Measurements from ENCODE around the gene PLCL1.

The PLCL1 gene

DNA sequence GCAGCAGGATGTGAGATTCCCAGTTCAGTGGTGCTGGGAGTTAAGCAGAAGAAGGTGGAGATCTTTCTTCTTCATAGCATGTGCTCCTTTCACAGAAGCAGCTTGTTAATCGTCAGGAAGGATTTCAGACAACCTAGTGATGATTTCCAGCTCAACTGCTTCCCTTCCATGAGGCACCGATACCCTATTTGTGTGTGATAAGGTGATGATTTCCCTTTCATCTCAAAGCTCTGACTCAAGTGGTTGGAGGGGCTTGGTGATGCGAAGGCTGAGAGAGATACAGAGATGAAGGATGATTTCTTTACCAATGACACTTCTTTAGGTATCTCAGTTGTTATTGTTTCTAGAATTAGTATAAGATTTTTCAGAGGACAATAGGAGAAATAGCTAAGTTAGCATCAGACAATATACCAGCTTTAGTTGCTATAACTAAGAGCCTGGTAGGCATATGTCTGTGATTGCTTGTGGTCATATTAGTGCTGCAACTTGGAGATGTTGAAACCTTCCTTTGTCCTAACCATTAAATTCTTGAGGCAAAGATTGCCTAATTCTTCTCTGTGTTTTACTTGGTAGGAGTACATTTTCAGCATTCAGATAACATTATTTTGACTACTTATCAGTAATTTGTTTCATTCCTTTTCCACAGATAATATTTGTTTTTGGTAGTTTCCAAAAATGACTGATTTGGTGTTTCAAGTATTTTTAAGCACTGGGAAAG lies 111.3 kb downstream of the PLCL1 start:
- H3K27me3 ChIP-seq (replicated peaks): no peaks in the 10 kb centered on the region
- TF ChIP-seq CTCF (IDR thresholded peaks at IDR 0.05; ENCODE audit: low read depth, low read length, missing control alignments): no peak
- DNase-seq: peak; percentile 34
- H3K4me3 ChIP-seq (ENCODE audit: low read depth, low read length): no peak overlapping the region
- H3K36me3 ChIP-seq (replicated peaks): no peaks in the 10 kb centered on the region
- in situ Hi-C loops (cut with HindIII; ENCODE audit: low pct_ligation_motif_present, low sequenced_read_pairs): no loop called here
- H3K27ac ChIP-seq: no peak overlapping the region

- Histone ChIP-seq H3K36me3 (replicated peaks) (no peaks in the 10 kb centered on the region), H3K4me3 (ENCODE audit: low read depth, low read length) (no peak overlapping the region), H3K27me3 (replicated peaks) (no peaks in the 10 kb centered on the region), H3K27ac (no peak overlapping the region)
- DNase-seq: no peak
- in situ Hi-C loops (cut with HindIII; ENCODE audit: low pct_ligation_motif_present, low sequenced_read_pairs): no loop called here
- TF ChIP-seq CTCF (IDR thresholded peaks at IDR 0.05; ENCODE audit: low read depth, low read length, missing control alignments): no peak
These were observed 115.1 kb downstream of the PLCL1 start for GRCh38 chr2:197919487-197919886.

DNA sequence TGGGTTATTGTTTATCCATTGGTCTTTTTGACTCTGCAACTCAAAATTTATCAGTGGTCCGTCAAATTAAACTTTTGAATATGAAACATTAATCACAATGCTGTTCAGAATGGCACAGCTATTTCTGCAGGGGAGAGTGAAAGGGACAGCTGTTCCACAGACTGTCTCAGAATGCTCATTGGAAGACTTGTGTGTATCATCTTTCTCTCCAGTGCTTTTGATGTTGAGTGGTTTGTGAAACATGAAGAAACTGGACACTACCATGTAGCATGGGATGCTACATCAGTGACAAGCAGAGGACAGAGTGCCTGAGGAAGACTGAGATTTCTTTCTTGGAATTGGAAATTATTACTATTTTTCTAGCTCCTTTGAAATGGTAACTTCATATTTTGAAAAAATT lies 115.7 kb downstream of the PLCL1 start:
- H3K4me3 ChIP-seq (ENCODE audit: low read depth, low read length): no peak overlapping the region
- H3K27me3 ChIP-seq (replicated peaks): no peaks in the 10 kb centered on the region
- in situ Hi-C loops (cut with HindIII; ENCODE audit: low pct_ligation_motif_present, low sequenced_read_pairs): no loop called here
- H3K27ac ChIP-seq: no peak overlapping the region
- no peak for TF ChIP-seq CTCF (IDR thresholded peaks at IDR 0.05; ENCODE audit: low read depth, low read length, missing control alignments)
- no peak for DNase-seq
- no peaks in the 10 kb centered on the region for H3K36me3 ChIP-seq (replicated peaks)

DNA sequence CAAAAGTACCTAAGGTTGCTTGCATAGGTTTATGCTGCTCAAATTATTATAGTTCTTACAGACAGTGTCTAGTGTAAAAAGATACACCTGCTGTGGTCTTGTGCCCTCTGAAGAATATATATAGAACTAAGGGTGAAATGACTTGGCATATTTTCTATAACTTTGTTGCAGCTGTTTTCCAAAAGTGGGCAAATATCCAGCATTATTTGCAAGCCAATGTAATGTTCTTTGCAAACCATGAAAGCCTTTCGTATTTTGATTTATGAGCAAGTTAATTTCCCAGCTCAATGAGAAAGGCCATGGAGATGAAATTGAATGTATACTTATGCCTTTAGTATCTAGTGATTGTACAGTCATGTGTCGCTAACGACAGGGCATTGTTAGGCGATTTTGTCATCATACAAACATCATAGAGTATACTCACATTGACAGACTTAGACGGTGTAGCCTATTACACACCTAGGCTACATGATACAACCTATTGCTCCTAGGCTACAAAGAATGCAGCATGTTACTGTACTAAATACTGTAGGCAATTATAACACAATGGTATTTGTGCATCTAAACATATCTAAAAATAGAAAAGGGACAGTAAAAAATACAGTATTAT lies 116.3 kb downstream of the PLCL1 start:
- no peak for DNase-seq
- no peaks in the 10 kb centered on the region for H3K27me3 ChIP-seq (replicated peaks)
- no peaks in the 10 kb centered on the region for H3K36me3 ChIP-seq (replicated peaks)
- TF ChIP-seq CTCF (IDR thresholded peaks at IDR 0.05; ENCODE audit: low read depth, low read length, missing control alignments): no peak
- H3K27ac ChIP-seq: no peak overlapping the region
- in situ Hi-C loops (cut with HindIII; ENCODE audit: low pct_ligation_motif_present, low sequenced_read_pairs): no loop called here
- no peak overlapping the region for H3K4me3 ChIP-seq (ENCODE audit: low read depth, low read length)

- H3K27me3 ChIP-seq (replicated peaks): no peaks in the 10 kb centered on the region
- no peak overlapping the region for H3K4me3 ChIP-seq (ENCODE audit: low read depth, low read length)
- H3K36me3 ChIP-seq (replicated peaks): no peaks in the 10 kb centered on the region
- no peak for TF ChIP-seq CTCF (IDR thresholded peaks at IDR 0.05; ENCODE audit: low read depth, low read length, missing control alignments)
- in situ Hi-C loops (cut with HindIII; ENCODE audit: low pct_ligation_motif_present, low sequenced_read_pairs): no loop called here
- H3K27ac ChIP-seq: no peak overlapping the region
- DNase-seq: no peak
These were observed 120.1 kb downstream of the PLCL1 start for GRCh38 chr2:197924483-197924882.
